SK-N-SH treated with all-trans-retinoic acid at 6 μM for 48 hours (cell line): Measurements from ENCODE around the gene LCE3B.
"Not testable (repeated sequence)": the region's sequence is repeated elsewhere in the genome, so short reads cannot be mapped to it uniquely, and the experiment has no call there.

Experiments used
- ATAC-seq: fragments of 200-7000 bp; cut with Tn5 transposase; 3 replicates; pipeline ENCODE4 v1.9.1; 2020; ENCODE audit warnings: mild to moderate bottlenecking, moderate library complexity
- ARNTL ChIP-seq: fragments of 450-650 bp; formaldehyde crosslinking; IDR thresholded peaks from 2 replicates; pipeline ENCODE4 v1.5.0; 2020; ENCODE audit warnings: low read depth, mild to moderate bottlenecking, moderate library complexity, borderline replicate concordance
- BACH2 ChIP-seq: fragments of 250-450 bp; sonication (Bioruptor Pico); IDR thresholded peaks from 2 replicates; pipeline ENCODE4 v1.9.0; 2021; ENCODE audit warnings: mild to moderate bottlenecking, borderline replicate concordance
- CREB5 ChIP-seq: fragments of 250-450 bp; sonication (Bioruptor Pico); IDR thresholded peaks from 2 replicates; pipeline ENCODE4 v1.5.1; 2020; ENCODE audit warnings: low read depth, mild to moderate bottlenecking, moderate library complexity
- CSDC2 ChIP-seq: fragments of 250-450 bp; sonication (Bioruptor Pico); IDR thresholded peaks from 2 replicates; pipeline ENCODE4 v1.5.0; 2020; ENCODE audit warnings: mild to moderate bottlenecking, moderate library complexity
- CSRNP3 ChIP-seq: fragments of 250-450 bp; sonication (Bioruptor Pico); IDR thresholded peaks from 2 replicates; pipeline ENCODE4 v1.5.1; 2021; ENCODE audit warnings: mild to moderate bottlenecking, moderate library complexity
- ESRRG ChIP-seq: fragments of 250-450 bp; sonication (Bioruptor Pico); IDR thresholded peaks from 2 replicates; pipeline ENCODE4 v1.6.1; 2021; ENCODE audit warnings: mild to moderate bottlenecking
- GLIS3 ChIP-seq: fragments of 250-450 bp; sonication (Bioruptor Pico); IDR thresholded peaks from 2 replicates; pipeline ENCODE4 v1.5.0; 2020; ENCODE audit warnings: mild to moderate bottlenecking, moderate library complexity
- ISL1 ChIP-seq: fragments of 250-450 bp; sonication (Bioruptor Pico); IDR thresholded peaks from 2 replicates; pipeline ENCODE4 v2.1.2; 2022; ENCODE audit warnings: mild to moderate bottlenecking, moderate library complexity
- OSR1 ChIP-seq: fragments of 250-450 bp; sonication (Bioruptor Pico); IDR thresholded peaks from 2 replicates; pipeline ENCODE4 v1.8.0; 2022; ENCODE audit warnings: moderate library complexity, mild to moderate bottlenecking, inconsistent platforms
- PATZ1 ChIP-seq: fragments of 250-450 bp; sonication (Bioruptor Pico); IDR thresholded peaks from 2 replicates; pipeline ENCODE4 v1.8.0; 2020; ENCODE audit warnings: mild to moderate bottlenecking, moderate library complexity, borderline replicate concordance
- POU6F1 ChIP-seq: fragments of 250-450 bp; sonication (Bioruptor Pico); IDR thresholded peaks from 2 replicates; pipeline ENCODE4 v1.8.0; 2021; ENCODE audit warnings: low read depth, mild to moderate bottlenecking, moderate library complexity, borderline replicate concordance
- PPARA ChIP-seq: fragments of 250-450 bp; sonication (Bioruptor Pico); IDR thresholded peaks from 2 replicates; pipeline ENCODE4 v1.5.0; 2020; ENCODE audit warnings: mild to moderate bottlenecking, borderline replicate concordance
- RARB ChIP-seq: fragments of 250-450 bp; sonication (Bioruptor Pico); IDR thresholded peaks from 2 replicates; pipeline ENCODE4 v1.8.0; 2021; ENCODE audit warnings: mild to moderate bottlenecking, moderate library complexity
- TCF4 ChIP-seq: fragments of 250-450 bp; sonication (Bioruptor Pico); IDR thresholded peaks from 2 replicates; pipeline ENCODE4 v1.8.0; 2021; ENCODE audit warnings: mild to moderate bottlenecking, moderate library complexity, borderline replicate concordance
- TOX ChIP-seq: fragments of 250-450 bp; sonication (Bioruptor Pico); IDR thresholded peaks from 2 replicates; pipeline ENCODE4 v1.8.0; 2021; ENCODE audit warnings: mild to moderate bottlenecking, moderate library complexity, borderline replicate concordance
- TSHZ2 ChIP-seq: fragments of 250-450 bp; sonication (Bioruptor Pico); IDR thresholded peaks from 2 replicates; pipeline ENCODE4 v1.5.0; 2020; ENCODE audit warnings: mild to moderate bottlenecking, moderate library complexity
- ZC3H10 ChIP-seq: fragments of 250-450 bp; sonication (Bioruptor Pico); IDR thresholded peaks from 2 replicates; pipeline ENCODE4 v1.5.1; 2021; ENCODE audit warnings: mild to moderate bottlenecking, moderate library complexity
- ZFP3 ChIP-seq: fragments of 250-450 bp; sonication (Bioruptor Pico); IDR thresholded peaks from 2 replicates; pipeline ENCODE4 v1.5.0; 2020; ENCODE audit warnings: mild to moderate bottlenecking, moderate library complexity
- ZFP30 ChIP-seq: fragments of 450-650 bp; formaldehyde crosslinking; IDR thresholded peaks from 2 replicates; pipeline ENCODE4 v1.5.0; 2022; ENCODE audit warnings: mild to moderate bottlenecking, moderate library complexity
- ZNF70 ChIP-seq: fragments of 450-650 bp; formaldehyde crosslinking; IDR thresholded peaks from 2 replicates; pipeline ENCODE4 v1.5.0; 2020; ENCODE audit warnings: mild to moderate bottlenecking, moderate library complexity
- ZNF8 ChIP-seq: fragments of 450-650 bp; formaldehyde crosslinking; IDR thresholded peaks from 2 replicates; pipeline ENCODE4 v1.5.0; 2020; ENCODE audit warnings: mild to moderate bottlenecking, moderate library complexity

LCE3B gene

GRCh38 chr1:152566681-152567080, 46.9 kb upstream of the LCE3B start, which contains the start of gene LCE3E:
Gene LCE3E, minus strand, starts transcription at chr1:152566780. Its CDS starts 572 bp downstream, at chr1:152566208.
- ATAC-seq, result no peak
- TF ChIP-seq ISL1 (CRISPR knock-in tag), result no peak
- no peak for TF ChIP-seq ZFP30 (CRISPR knock-in tag)
- TF ChIP-seq ARNTL, result no peak
- no peak for TF ChIP-seq BACH2 (CRISPR knock-in tag)
- no peak for TF ChIP-seq ESRRG
- no peak for TF ChIP-seq TOX (CRISPR knock-in tag)
- TF ChIP-seq ZNF70 (CRISPR knock-in tag), result no peak
- no peak for TF ChIP-seq ZNF8 (CRISPR knock-in tag)
- TF ChIP-seq RARB, result no peak
- no peak for TF ChIP-seq CREB5 (CRISPR knock-in tag)
- no peak for TF ChIP-seq GLIS3 (CRISPR knock-in tag)
- no peak for TF ChIP-seq POU6F1 (CRISPR knock-in tag)
- TF ChIP-seq TCF4 (CRISPR knock-in tag), result no peak
- no peak for TF ChIP-seq ZC3H10
- no peak for TF ChIP-seq OSR1 (CRISPR knock-in tag)
- no peak for TF ChIP-seq TSHZ2 (CRISPR knock-in tag)
- no peak for TF ChIP-seq CSRNP3 (CRISPR knock-in tag)
- no peak for TF ChIP-seq PPARA
- TF ChIP-seq PATZ1 (CRISPR knock-in tag), result no peak
- TF ChIP-seq, all 23 proteins: peak for 0

- no peak for ATAC-seq
- TF ChIP-seq CSRNP3 (CRISPR knock-in tag) (no peak), ARNTL (no peak), POU6F1 (CRISPR knock-in tag) (no peak), CSDC2 (CRISPR knock-in tag) (no peak), PATZ1 (CRISPR knock-in tag) (no peak), GLIS3 (CRISPR knock-in tag) (no peak), ZFP3 (CRISPR knock-in tag) (no peak), ZNF70 (CRISPR knock-in tag) (no peak), CREB5 (CRISPR knock-in tag) (no peak), ZNF8 (CRISPR knock-in tag) (no peak), TCF4 (CRISPR knock-in tag) (no peak), OSR1 (CRISPR knock-in tag) (no peak), ZC3H10 (no peak), PPARA (no peak), ISL1 (CRISPR knock-in tag) (no peak), RARB (no peak)
Measured at GRCh38 chr1:152577168-152577567, 36.4 kb upstream of the LCE3B start.

GRCh38 chr1:152579526-152579925, 34.1 kb upstream of the LCE3B start:
- ATAC-seq, result not testable (repeated sequence)
